HG03196 (cell line): ENCODE data around the gene ZMIZ1.
A peak's percentile ranks its signal among the peaks of the same experiment; 100 is the strongest.

Experiments used
- ATAC-seq: cut with Tn5 transposase; IDR thresholded peaks from one replicate; pipeline ENCODE4 v1.9.1; 2021; ENCODE audit not compliant: unreplicated experiment

Gene ZMIZ1

GRCh38 chr10:79259834-79260233 lies 191.1 kb downstream of the ZMIZ1 start:
- no peak for ATAC-seq

GRCh38 chr10:79260811-79261740 lies 192.3 kb downstream of the ZMIZ1 start:
- no peak for ATAC-seq

DNA sequence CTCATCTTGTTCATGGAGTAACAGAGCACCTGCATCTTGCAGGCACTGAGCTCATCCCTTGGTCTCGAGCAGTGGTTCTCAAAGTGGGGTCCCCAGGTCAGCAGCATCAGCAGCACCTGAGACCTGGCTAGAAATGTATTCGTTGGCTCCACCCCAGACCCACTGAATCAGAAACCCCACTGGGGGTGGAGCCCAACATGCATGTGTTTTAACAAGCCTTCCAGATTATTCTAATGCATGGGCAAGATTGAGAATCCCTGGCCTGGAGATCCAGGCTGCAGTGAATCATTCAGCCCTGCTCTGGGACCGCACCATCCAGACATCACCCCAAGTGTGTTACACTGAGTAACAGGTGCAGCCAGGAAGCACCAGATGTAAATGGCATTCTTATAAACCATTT lies 193.4 kb downstream of the ZMIZ1 start:
- no peak for ATAC-seq

GRCh38 chr10:79262959-79263746 lies 194.4 kb downstream of the ZMIZ1 start:
- no peak for ATAC-seq

GRCh38 chr10:79263939-79264338 lies 195.2 kb downstream of the ZMIZ1 start:
- no peak for ATAC-seq

DNA sequence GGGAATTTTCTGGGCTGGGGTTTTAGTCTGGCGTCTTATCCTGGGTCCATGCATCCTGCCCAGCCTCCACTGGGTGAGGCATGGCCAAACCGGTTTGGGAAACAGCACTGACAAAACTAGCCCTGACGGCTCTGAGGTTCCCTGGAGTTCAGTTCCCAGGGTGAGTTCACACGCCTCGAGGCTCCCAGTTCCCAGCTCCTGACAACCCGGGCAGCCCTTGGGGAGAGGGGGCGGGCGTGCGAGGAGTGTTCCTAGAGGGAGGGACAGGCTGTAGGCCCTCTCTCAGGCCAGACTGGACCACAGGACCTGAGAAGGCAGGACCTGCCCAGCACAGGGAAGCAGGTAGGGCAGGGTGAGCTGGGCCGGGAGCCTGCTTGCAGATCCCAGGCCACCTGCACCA lies 196.2 kb downstream of the ZMIZ1 start:
- no peak for ATAC-seq

- peak; percentile 38 for ATAC-seq
Measured at GRCh38 chr10:79266084-79266483, 197.3 kb downstream of the ZMIZ1 start.

DNA sequence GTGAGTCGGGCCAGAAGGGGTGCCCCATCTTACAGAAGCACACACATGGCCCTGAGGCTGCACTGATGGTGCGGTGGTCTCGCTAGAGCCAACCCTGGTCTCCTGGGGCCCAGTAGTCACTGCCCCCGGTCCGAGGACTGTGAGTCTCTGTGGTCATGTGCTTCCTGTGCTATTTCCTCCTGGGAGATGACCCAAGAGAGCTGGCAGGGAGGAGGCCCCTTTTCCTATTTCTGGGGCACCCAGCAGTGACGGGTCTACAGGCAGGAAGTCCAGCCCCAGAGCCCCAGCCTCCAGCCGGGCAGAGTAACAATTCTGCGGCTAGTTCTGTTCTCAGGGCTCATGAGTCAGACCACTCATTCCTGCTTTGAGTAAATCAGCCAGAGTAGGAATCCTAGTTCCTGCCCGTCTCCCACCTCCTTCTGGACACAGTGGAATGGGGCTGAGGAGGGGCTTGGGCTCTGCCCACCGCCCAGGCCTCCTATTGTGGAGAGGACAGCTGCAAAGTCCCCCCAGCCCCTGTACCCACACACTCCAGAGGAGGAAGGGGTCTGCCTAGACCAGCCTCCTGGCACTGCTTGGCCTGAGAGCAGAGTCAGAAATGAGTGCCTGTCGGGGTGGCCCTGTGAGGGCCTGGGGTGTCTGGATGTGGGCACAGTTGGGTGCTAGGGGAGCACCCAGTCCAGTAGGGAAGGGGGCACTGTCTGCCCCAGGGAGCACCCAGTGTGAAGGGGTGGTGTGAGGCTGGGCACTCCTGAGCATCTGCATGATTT lies 198.0 kb downstream of the ZMIZ1 start:
- ATAC-seq: peak; percentile 82

- ATAC-seq: no peak
Measured at GRCh38 chr10:79267499-79267898, 198.7 kb downstream of the ZMIZ1 start.

DNA sequence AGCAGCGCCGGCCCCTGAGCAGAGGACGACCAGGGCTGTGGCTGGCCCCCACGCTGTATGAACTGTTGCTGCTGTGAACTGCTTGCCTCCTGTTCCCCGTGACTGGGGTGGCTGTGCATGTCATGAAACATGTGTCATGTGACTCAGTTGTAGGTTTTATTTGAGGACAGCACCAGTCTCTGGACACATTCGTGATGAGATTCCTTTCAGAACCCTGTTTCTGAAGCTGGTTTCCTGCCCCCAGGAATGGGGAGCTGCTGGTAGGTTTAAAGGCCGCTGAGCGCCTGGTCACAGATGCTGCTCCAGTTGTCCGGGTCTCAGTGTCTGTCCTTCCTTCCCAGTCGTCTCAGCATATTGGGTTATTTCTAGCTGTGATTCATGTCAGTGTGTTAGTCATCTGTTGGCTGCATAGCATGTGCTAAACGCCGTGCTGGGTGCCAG lies 199.4 kb downstream of the ZMIZ1 start:
- no peak for ATAC-seq

GRCh38 chr10:79268742-79269141 lies 200.0 kb downstream of the ZMIZ1 start:
- no peak for ATAC-seq

DNA sequence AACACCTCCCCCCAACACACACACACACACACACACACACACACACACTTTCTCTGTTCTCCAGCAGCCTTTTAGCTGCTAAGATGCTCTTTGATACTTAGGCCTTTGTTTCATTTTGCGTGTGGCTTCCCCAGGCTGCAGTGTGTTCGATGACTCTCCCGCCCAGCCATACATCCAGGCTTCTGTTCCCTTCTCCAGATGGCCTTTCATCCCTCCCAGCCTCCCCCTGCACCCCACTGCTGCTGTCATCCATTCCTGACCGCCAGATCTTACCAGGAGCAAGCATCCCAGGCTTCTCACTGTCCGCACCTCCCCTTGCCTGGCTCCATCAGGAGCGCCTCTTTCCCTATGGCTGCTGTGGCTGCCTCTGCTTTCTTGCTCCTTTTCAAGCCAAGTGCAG lies 200.7 kb downstream of the ZMIZ1 start:
- ATAC-seq: no peak

DNA sequence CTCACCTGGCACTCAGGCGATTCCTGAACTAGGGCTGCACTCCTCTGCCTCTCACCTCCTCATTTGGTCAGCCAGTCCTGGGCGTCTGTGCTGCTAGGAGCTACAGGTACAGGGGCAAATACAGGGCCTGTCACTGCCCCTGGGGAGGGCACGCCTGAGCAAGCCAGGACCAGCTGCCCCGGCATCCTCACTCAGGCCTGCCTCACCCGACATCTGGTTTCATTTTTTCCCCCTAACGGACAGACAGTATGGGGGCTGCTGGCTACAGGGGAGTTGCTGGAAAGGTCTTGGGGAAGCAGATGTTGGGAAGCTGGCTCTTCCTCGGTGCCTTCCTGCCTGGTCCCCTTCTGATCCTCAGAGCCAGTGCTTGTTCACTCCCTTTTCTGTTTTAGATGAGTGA lies 201.2 kb downstream of the ZMIZ1 start:
- ATAC-seq: no peak

DNA sequence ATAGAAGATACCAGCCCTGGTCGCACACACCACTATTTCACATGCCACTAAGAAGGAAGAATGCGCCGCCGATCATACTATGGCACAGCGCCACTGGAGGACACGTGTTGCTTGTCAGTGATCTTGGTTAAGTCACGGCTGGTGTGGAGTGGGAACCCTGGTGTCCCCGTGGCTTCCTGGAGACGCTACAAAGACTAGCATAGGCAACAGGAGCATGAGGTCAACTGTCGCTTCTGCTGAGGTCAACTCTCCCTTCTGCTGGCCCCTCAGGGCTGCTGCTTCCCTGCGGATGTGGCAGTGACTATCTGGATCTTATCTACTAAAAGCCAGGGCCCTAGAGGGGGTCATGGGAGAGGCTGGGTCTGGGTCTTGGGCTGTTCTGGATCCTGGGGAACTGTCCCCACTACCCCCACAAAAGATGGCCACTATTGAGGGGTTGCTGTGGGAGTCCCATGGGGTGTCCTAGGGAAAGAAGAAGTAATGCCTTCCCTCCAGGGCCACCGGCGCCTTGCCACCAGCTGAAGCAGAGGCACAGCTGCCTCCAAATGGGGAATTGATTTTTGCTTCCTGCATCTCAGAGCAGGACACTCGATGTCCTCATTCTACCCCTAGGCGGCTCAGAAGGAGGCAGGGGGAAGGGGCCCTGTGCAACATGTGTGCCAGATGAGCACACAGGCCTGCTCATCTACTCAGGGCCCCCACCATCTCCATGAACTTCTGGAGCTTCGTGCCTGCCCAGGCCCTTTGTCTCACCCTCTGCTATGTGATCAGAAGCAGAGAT lies 201.9 kb downstream of the ZMIZ1 start:
- ATAC-seq: no peak

DNA sequence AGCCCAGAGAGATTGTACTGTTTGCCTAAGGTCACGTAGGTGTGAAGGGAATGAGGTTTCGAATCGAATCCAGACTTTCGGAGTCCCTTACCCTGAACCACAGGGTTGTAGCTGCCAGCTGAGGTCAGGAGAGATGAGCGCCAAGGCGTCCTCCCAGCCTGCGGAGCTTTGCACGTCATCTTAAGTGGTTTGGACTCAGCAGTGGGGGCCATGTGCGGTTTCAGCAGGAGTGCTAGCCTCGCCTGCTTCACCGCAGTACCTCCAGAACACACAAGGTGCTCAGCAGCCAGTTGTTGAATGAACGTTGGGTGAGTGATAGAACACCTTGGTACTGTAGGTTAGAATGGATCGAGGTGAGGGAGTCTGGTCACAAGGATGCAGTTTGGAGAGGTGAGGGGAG lies 203.6 kb downstream of the ZMIZ1 start:
- ATAC-seq: no peak

GRCh38 chr10:79273604-79274003 lies 204.8 kb downstream of the ZMIZ1 start:
- no peak for ATAC-seq

DNA sequence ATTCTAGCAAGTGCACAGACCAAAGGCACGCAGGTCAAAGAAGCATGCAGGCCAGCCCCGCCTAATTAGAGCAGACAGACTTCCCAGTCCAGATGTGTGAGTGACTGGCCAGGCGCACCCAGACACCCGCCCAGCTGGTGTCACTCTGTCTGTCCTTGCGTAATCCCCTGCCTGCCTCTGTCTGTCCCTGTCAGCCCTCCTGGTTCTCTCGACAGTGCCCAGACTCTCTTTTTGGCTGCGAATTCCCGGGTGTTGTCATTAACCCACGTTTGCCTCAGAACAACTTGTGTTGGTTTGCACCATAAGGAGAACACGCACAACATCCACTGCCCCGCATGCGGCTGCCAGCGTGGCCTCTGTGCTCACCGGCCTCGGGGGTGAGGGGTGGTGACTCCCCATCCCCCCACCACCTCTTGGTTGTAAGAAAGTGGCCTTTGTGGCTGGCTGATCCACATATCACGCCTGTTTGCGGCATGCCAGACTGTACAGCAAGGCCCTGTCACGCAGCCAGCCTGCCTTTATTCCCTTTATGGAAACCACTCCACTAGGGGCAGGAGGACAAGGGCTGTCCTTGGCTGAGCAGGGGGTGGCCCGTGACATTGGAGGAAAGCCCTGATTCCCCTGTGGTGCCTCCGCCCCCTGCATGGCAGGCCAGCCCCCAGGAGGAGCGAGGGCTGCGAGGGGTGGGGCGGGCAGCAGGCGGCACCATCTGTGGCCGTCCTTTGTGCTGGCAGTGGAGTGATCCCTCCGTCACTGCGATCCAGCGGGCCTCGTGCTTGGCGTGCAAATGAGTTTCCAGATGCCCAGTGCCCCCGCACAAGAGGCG lies 205.7 kb downstream of the ZMIZ1 start:
- no peak for ATAC-seq

DNA sequence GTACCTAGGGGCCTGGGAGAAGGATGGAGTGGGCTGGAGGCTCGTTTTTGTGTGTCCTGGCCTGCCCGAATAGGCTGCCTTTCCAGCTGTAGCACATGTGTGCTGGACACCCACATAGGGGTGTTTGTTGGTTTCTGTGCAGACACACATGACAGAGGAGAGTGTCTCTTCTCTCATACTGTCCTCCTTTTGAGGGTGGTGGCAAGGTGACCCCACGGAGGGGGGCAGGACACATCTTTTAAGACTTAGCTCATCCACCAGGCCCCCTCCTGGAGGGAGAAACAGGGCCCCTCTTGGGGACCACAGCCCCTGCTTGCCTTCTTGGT lies 206.3 kb downstream of the ZMIZ1 start:
- no peak for ATAC-seq

- ATAC-seq: no peak
Measured at GRCh38 chr10:79275431-79275851, 206.7 kb downstream of the ZMIZ1 start.
